HepG2 (cell line): Measurements from ENCODE around the gene PPP1R3F. TPM values are rescaled to one million over a fixed set of nuclear protein-coding genes. Genes with fewer than 3 reads are reported as not detected.

Experiments
- CREM ChIP-seq, 2 experiments: sonication (generic) in 1 of 2; formaldehyde crosslinking in 1 of 2; IDR thresholded peaks; 2 replicates each; pipeline versions ENCODE4 v1.4.0 to v1.6.1; 2016 to 2020; ENCODE audit warnings: antibody characterized with exemption in 1 of 2, mild to moderate bottlenecking in 1 of 2, missing genetic modification reagents in 1 of 2
- E2F5 ChIP-seq: sonication (generic); formaldehyde crosslinking; conservative IDR thresholded peaks from 2 replicates; pipeline ENCODE4 v1.4.0; 2020; ENCODE audit warnings: missing genetic modification reagents
- HBP1 ChIP-seq: IDR thresholded peaks from 2 replicates; pipeline ENCODE4 v1.6.1; 2016; ENCODE audit warnings: low read depth, control low read depth
- KLF11 ChIP-seq: IDR thresholded peaks from 2 replicates; pipeline ENCODE4 v1.6.1; 2016; ENCODE audit warnings: missing compliant biosample characterization
- MTERF4 ChIP-seq: sonication (generic); formaldehyde crosslinking; IDR thresholded peaks from 2 replicates; pipeline ENCODE4 v1.8.0; 2023; ENCODE audit warnings: mild to moderate bottlenecking, missing genetic modification reagents
- MXD4 ChIP-seq: IDR thresholded peaks from 2 replicates; pipeline ENCODE4 v1.6.1; 2016; ENCODE audit warnings: mild to moderate bottlenecking, missing biosample characterization, missing genetic modification reagents
- NFYB ChIP-seq: sonication (generic); formaldehyde crosslinking; IDR thresholded peaks from 2 replicates; pipeline ENCODE4 v1.4.0; 2020; ENCODE audit warnings: missing genetic modification reagents
- POGK ChIP-seq: sonication (generic); formaldehyde crosslinking; conservative IDR thresholded peaks from 2 replicates; pipeline ENCODE4 v1.8.0; 2022; ENCODE audit warnings: mild to moderate bottlenecking, moderate library complexity, missing genetic modification reagents
- SPEN ChIP-seq: sonication (generic); formaldehyde crosslinking; IDR thresholded peaks from 2 replicates; pipeline ENCODE4 v1.5.1; 2020; ENCODE audit warnings: low read depth, mild to moderate bottlenecking, missing genetic modification reagents
- STAG1 ChIP-seq: sonication (generic); formaldehyde crosslinking; IDR thresholded peaks from 2 replicates; pipeline ENCODE4 v1.4.0; 2020; ENCODE audit warnings: missing genetic modification reagents
- TERF1 ChIP-seq: sonication (generic); formaldehyde crosslinking; IDR thresholded peaks from 2 replicates; pipeline ENCODE4 v1.8.0; 2022; ENCODE audit warnings: mild to moderate bottlenecking, missing genetic modification reagents, moderate library complexity
- ZNF207 ChIP-seq: fragments of 450-650 bp; IDR thresholded peaks from 2 replicates; pipeline ENCODE4 v1.6.1; 2016; ENCODE audit warnings: antibody characterized with exemption, borderline replicate concordance
- ZNF343 ChIP-seq: sonication (generic); formaldehyde crosslinking; IDR thresholded peaks from 2 replicates; pipeline ENCODE4 v1.4.0; 2020; ENCODE audit warnings: mild to moderate bottlenecking, missing genetic modification reagents
- ZNF609 ChIP-seq: sonication (generic); formaldehyde crosslinking; IDR thresholded peaks from 2 replicates; pipeline ENCODE4 v1.4.0; 2020; ENCODE audit warnings: mild to moderate bottlenecking, missing genetic modification reagents, borderline replicate concordance
- ZNF713 ChIP-seq: sonication (generic); formaldehyde crosslinking; IDR thresholded peaks from 2 replicates; pipeline ENCODE4 v1.4.0; 2020; ENCODE audit warnings: mild to moderate bottlenecking, missing genetic modification reagents
- polyA plus RNA-seq, 8 experiments: library from polyadenylated mRNA; depleted of rRNA in 3 of 8; stranded (reverse) in 7 of 8; unstranded in 1 of 8; fragments of >200 nt; fragmentation: Illumina TruSeq in 4 of 8; extraction: Trizol in 4 of 8; gene quantifications; 2 replicates each; pipeline versions ENCODE4 v1.2.1 to v1.2.3, GENCODE V29; 2011 to 2016; ENCODE audit warnings: low read depth in 4 of 8, missing spikeins in 1 of 8, mixed read lengths in 1 of 8; ENCODE audit not compliant: insufficient read depth in 1 of 8
- total RNA-seq, 5 experiments: library from RNA; depleted of rRNA; stranded (reverse); fragments of >200 nt; fragmentation: Illumina TruSeq; extraction: Trizol; gene quantifications; 2 replicates each; pipeline ENCODE4 v1.2.3, GENCODE V29; 2016; ENCODE audit warnings: low read depth in 1 of 5

PPP1R3F gene
- total and polyA plus RNA-seq, 2 of the 13 experiments (the other 11 are each of a cell fraction or from before 2014, with no cell fraction given) = 0.82 to 0.84 TPM

- TF ChIP-seq SPEN (CRISPR knock-in tag) = 0 out of 2 replicates have a peak, but pooled peaks have one; percentile 53
- peak; percentile 86 for TF ChIP-seq NFYB (CRISPR knock-in tag)
- no peak for TF ChIP-seq ZNF343 (CRISPR knock-in tag)
- no peak for TF ChIP-seq MTERF4 (CRISPR knock-in tag)
- TF ChIP-seq TERF1 (CRISPR knock-in tag) = no peak
- no peak; the same call in 1 of the 2 replicates for TF ChIP-seq POGK
- peak; percentile 95 for TF ChIP-seq CREM (IDR thresholded peaks at IDR 0.05)
- TF ChIP-seq CREM (CRISPR knock-in tag; IDR thresholded peaks at IDR 0.05) = no peak
- no peak for TF ChIP-seq HBP1 (CRISPR knock-in tag)
- TF ChIP-seq ZNF207 = no peak
- TF ChIP-seq ZNF609 (CRISPR knock-in tag) = no peak
- no peak for TF ChIP-seq ZNF713 (CRISPR knock-in tag)
- no peak for TF ChIP-seq E2F5 (CRISPR knock-in tag)
- no peak for TF ChIP-seq STAG1 (CRISPR knock-in tag)
- no peak for TF ChIP-seq MXD4 (CRISPR knock-in tag)
- no peak for TF ChIP-seq KLF11
Observed at GRCh38 chrX:49269010-49269766, 405 bp upstream of the PPP1R3F start (continued).
